KMS-11 (cell line): ENCODE data around the gene DIPK1B.

Experiments used
- H2AFZ ChIP-seq: fragments of 200-600 bp; sonication (generic); 2 replicates; pipeline ENCODE4 v1.6.1; 2016; ENCODE audit warnings: antibody characterized with exemption, mixed run types, low read depth
- H3K27ac ChIP-seq: fragments of 200-600 bp; sonication (generic); 2 replicates; pipeline ENCODE4 v1.6.1; 2016; ENCODE audit warnings: mild to moderate bottlenecking, mixed run types
- H3K27me3 ChIP-seq: fragments of 200-600 bp; sonication (generic); 2 replicates; pipeline ENCODE4 v1.6.1; 2017; ENCODE audit warnings: mild to moderate bottlenecking, low read depth, mixed run types, moderate library complexity; ENCODE audit not compliant: insufficient read depth
- H3K36me3 ChIP-seq: fragments of 200-600 bp; sonication (generic); 2 replicates; pipeline ENCODE4 v1.6.1; 2017; ENCODE audit warnings: mild to moderate bottlenecking, mixed run types; ENCODE audit not compliant: insufficient read depth
- H3K4me1 ChIP-seq: fragments of 200-600 bp; sonication (generic); 2 replicates; pipeline ENCODE4 v1.6.1; 2016; ENCODE audit warnings: mild to moderate bottlenecking, low read depth, mixed run types; ENCODE audit not compliant: poor library complexity, severe bottlenecking
- H3K4me2 ChIP-seq: fragments of 200-600 bp; sonication (generic); 2 replicates; pipeline ENCODE4 v1.7.0; 2016; ENCODE audit warnings: mild to moderate bottlenecking, mixed run types
- H3K4me3 ChIP-seq: fragments of 200-600 bp; sonication (generic); IDR thresholded peaks from 2 replicates; pipeline ENCODE4 v1.6.1; 2017; ENCODE audit warnings: low read depth, low read length, mixed read lengths; ENCODE audit not compliant: insufficient read depth
- H3K79me2 ChIP-seq: fragments of 200-600 bp; sonication (generic); 2 replicates; pipeline ENCODE4 v1.6.1; 2016; ENCODE audit warnings: low read depth, mixed run types; ENCODE audit not compliant: insufficient read depth
- H3K9ac ChIP-seq: fragments of 200-600 bp; sonication (generic); 2 replicates; pipeline ENCODE4 v1.6.1; 2016; ENCODE audit warnings: mild to moderate bottlenecking, mixed run types
- H4K20me1 ChIP-seq: fragments of 200-600 bp; sonication (generic); 2 replicates; pipeline ENCODE4 v1.6.1; 2016; ENCODE audit warnings: mild to moderate bottlenecking, mixed run types; ENCODE audit not compliant: insufficient read depth
- TF ChIP-seq, protein P1 (sequence below): fragments of 200-600 bp; sonication (generic); conservative IDR thresholded peaks from 2 replicates; pipeline ENCODE4 v1.6.1; 2017; ENCODE audit warnings: low read depth, mild to moderate bottlenecking, antibody characterized with exemption, low read length, moderate library complexity, mixed read lengths

Gene DIPK1B

GRCh38 chr9:136719195-136719880 lies 7.0 kb downstream of the DIPK1B start:
- Histone ChIP-seq H3K79me2 (no peaks in the 10 kb centered on the region), H2AFZ (no peak overlapping the region), H3K4me3 (no peak overlapping the region), H3K4me2 (no peak overlapping the region), H3K4me1 (peaks cover 6% of the 10 kb centered on the region), H4K20me1 (peaks cover 6% of the 10 kb centered on the region), H3K27me3 (no peaks in the 10 kb centered on the region), H3K27ac (no peak overlapping the region), H3K9ac (no peak overlapping the region), H3K36me3 (no peaks in the 10 kb centered on the region)
- TF ChIP-seq, protein P1, sequence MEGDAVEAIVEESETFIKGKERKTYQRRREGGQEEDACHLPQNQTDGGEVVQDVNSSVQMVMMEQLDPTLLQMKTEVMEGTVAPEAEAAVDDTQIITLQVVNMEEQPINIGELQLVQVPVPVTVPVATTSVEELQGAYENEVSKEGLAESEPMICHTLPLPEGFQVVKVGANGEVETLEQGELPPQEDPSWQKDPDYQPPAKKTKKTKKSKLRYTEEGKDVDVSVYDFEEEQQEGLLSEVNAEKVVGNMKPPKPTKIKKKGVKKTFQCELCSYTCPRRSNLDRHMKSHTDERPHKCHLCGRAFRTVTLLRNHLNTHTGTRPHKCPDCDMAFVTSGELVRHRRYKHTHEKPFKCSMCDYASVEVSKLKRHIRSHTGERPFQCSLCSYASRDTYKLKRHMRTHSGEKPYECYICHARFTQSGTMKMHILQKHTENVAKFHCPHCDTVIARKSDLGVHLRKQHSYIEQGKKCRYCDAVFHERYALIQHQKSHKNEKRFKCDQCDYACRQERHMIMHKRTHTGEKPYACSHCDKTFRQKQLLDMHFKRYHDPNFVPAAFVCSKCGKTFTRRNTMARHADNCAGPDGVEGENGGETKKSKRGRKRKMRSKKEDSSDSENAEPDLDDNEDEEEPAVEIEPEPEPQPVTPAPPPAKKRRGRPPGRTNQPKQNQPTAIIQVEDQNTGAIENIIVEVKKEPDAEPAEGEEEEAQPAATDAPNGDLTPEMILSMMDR = no peak

DNA sequence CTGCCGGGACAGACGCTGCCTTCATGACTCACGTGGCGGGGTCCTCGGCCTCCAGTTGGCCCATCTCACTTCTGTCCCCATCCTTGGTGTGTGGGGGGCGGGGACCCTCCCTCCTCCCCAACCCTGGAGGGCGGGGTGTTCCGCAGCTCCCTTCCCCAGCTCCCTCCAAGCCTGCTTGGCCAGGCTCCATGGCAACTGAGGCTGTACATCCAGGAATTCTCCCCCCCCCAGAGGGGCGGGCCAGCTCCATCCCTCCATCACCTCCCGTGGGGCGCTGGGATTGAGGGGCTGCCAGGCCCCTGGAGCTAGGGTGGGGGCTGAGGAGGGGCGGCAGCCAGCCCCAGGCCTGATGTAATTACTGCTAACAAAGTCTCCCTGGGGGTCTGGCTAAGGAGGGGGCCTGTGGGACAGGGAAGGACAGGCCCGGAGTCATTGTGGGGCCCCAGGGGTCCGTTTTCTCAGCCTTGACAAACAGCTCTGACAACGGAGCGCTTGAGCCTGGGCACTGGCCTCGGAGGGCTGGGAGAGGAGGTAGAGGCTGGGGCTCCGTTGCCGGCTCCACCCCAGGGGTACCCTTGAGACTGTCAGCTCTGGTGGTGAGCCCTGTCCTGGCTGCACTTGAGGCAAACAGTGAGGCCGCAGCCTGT lies 8.0 kb downstream of the DIPK1B start:
- Histone ChIP-seq H3K36me3 (no peaks in the 10 kb centered on the region; the same call in 1 of the 2 replicates), H3K9ac (no peak overlapping the region), H2AFZ (no peak overlapping the region), H3K4me1 (peaks cover 2% of the 10 kb centered on the region), H3K79me2 (peaks cover 2% of the 10 kb centered on the region; the same call in 1 of the 2 replicates), H4K20me1 (peaks cover 16% of the 10 kb centered on the region), H3K27ac (no peak overlapping the region), H3K4me2 (no peak overlapping the region), H3K4me3 (no peak overlapping the region), H3K27me3 (no peaks in the 10 kb centered on the region)
- TF ChIP-seq, protein P1 = no peak

DNA sequence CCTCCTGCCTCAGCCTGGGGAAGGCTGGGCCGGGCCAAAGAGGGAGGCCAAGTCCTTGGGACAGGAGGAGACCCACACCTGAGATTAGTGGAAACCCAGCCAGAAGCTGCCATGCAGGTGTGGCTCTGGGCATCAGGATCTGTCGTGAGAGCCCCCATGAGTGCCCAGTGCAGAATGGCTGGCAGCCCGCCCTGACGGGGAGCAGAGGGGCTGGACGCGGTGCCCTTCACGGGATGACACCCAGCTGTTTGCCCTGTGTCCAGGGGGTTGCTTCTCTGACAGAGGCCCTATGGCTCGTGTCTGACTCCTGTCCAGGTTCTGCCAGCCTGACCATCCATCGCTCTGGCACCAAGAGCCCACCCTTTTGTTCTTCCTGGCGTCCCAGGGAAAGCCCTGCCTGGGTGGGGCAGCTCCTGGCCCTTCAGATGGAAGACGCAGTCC lies 8.5 kb downstream of the DIPK1B start:
- Histone ChIP-seq H3K9ac (no peak overlapping the region), H3K36me3 (no peaks in the 10 kb centered on the region; the same call in 1 of the 2 replicates), H3K4me1 (peaks cover 6% of the 10 kb centered on the region), H2AFZ (no peak overlapping the region), H3K27ac (no peak overlapping the region), H3K27me3 (no peaks in the 10 kb centered on the region), H4K20me1 (peaks cover 19% of the 10 kb centered on the region), H3K4me3 (no peak overlapping the region), H3K4me2 (no peak overlapping the region), H3K79me2 (peaks cover 8% of the 10 kb centered on the region; the same call in 1 of the 2 replicates)
- TF ChIP-seq, protein P1 = no peak

GRCh38 chr9:136721339-136722092 lies 9.1 kb downstream of the DIPK1B start:
- H2AFZ ChIP-seq = no peak overlapping the region
- no peaks in the 10 kb centered on the region for H3K27me3 ChIP-seq
- H3K79me2 ChIP-seq = peaks cover 14% of the 10 kb centered on the region
- H3K36me3 ChIP-seq = no peaks in the 10 kb centered on the region; the same call in 1 of the 2 replicates
- no peak overlapping the region for H3K4me2 ChIP-seq
- TF ChIP-seq, protein P1 = no peak
- H3K4me3 ChIP-seq = no peak overlapping the region
- H3K9ac ChIP-seq = no peak overlapping the region
- H4K20me1 ChIP-seq = peaks cover 25% of the 10 kb centered on the region
- peaks cover 11% of the 10 kb centered on the region for H3K4me1 ChIP-seq
- H3K27ac ChIP-seq = no peak overlapping the region
